MM.1S (cell line): ENCODE data around the gene KLRC2.

Experiments used
- EZH2 ChIP-seq: fragments of 300-600 bp; sonication (generic); optimal IDR thresholded peaks from 2 replicates; pipeline ENCODE3; 2017; ENCODE audit warnings: low read depth, mild to moderate bottlenecking, antibody characterized with exemption, low read length, mixed read lengths
- EZH2phosphoT487 ChIP-seq: fragments of 300-600 bp; sonication (generic); IDR thresholded peaks from 2 replicates; pipeline ENCODE4 v1.6.1; 2018; ENCODE audit warnings: antibody characterized with exemption, low read length
- TF ChIP-seq, protein P1 (sequence below): fragments of 300-600 bp; sonication (generic); IDR thresholded peaks from 2 replicates; pipeline ENCODE4 v1.5.1; 2016; ENCODE audit warnings: antibody characterized with exemption, low read length, mixed read lengths

DNA sequence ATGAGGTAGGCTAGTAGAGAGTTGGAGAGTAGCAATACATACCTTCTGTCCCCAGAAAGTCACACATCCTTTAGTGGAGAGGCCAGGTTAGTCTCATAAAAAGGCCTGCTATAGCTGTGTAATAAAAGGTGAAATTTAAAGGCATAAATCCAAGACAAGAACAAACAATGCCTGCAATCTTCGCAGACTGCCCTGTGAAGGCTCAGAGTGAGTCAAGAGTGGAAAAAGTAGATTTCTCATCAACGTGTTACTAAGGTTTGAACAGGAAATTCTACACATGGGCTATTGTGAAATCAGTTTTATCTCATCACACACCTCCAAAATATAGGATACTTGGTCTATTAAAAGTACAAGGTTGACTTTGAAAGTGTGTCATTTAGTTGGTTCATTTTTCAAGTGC is 17.3 kb upstream of the KLRC2 start, which contains the start of gene KLRC1:
- TF ChIP-seq, protein P1, sequence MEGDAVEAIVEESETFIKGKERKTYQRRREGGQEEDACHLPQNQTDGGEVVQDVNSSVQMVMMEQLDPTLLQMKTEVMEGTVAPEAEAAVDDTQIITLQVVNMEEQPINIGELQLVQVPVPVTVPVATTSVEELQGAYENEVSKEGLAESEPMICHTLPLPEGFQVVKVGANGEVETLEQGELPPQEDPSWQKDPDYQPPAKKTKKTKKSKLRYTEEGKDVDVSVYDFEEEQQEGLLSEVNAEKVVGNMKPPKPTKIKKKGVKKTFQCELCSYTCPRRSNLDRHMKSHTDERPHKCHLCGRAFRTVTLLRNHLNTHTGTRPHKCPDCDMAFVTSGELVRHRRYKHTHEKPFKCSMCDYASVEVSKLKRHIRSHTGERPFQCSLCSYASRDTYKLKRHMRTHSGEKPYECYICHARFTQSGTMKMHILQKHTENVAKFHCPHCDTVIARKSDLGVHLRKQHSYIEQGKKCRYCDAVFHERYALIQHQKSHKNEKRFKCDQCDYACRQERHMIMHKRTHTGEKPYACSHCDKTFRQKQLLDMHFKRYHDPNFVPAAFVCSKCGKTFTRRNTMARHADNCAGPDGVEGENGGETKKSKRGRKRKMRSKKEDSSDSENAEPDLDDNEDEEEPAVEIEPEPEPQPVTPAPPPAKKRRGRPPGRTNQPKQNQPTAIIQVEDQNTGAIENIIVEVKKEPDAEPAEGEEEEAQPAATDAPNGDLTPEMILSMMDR: no peak
- TF ChIP-seq EZH2 (no peak), EZH2phosphoT487 (no peak)
